Sigmoid colon (tissue), 7 donors: ENCODE data around the gene GSTA4. TPM values are rescaled to one million over a fixed set of nuclear protein-coding genes. Genes with fewer than 3 reads are reported as not detected.
"Not testable (repeated sequence)": the region's sequence is repeated elsewhere in the genome, so short reads cannot be mapped to it uniquely, and the experiment has no call there.

Experiments used
- DNase-seq: peaks from one replicate; pipeline ENCODE4 v3.0.0-alpha.2; 2019
- H3K27ac ChIP-seq, 4 donors: fragments of 200-600 bp; sonication (generic); one replicate each; pipeline ENCODE4 v1.5.1; 2016 to 2019; ENCODE audit warnings: mild to moderate bottlenecking in 1 of 4
- H3K27me3 ChIP-seq, 3 donors: fragments of 200-600 bp; sonication (generic); one replicate each; pipeline ENCODE4 v1.5.1; 2019; ENCODE audit warnings: mild to moderate bottlenecking in 1 of 3
- H3K36me3 ChIP-seq, 4 donors: fragments of 200-600 bp; sonication (generic); one replicate each; pipeline ENCODE4 v1.5.1; 2016 to 2019
- H3K4me1 ChIP-seq, 4 donors: fragments of 200-600 bp; sonication (generic); one replicate each; pipeline ENCODE4 v1.5.1; 2017 to 2019
- H3K4me3 ChIP-seq, 4 donors: fragments of 200-600 bp; sonication (generic); one replicate each; pipeline ENCODE4 v1.5.1; 2017 to 2019; ENCODE audit warnings: mild to moderate bottlenecking in 2 of 4, moderate library complexity in 1 of 4
- H3K9me3 ChIP-seq, 4 donors: fragments of 200-600 bp in 3 of 4; sonication (generic) in 3 of 4; one replicate each; pipeline versions ENCODE4 v1.5.1 to v1.6.1; 2013 to 2019
- EP300 ChIP-seq, 4 donors: sonication (generic); formaldehyde crosslinking; IDR thresholded peaks; one replicate each; pipeline ENCODE4 v1.6.1; 2017; ENCODE audit warnings: antibody characterized with exemption in 4 of 4
- POLR2A ChIP-seq, 2 donors: fragments of 450-650 bp; IDR thresholded peaks; one replicate each; pipeline ENCODE4 v1.6.1; 2016; ENCODE audit warnings: antibody characterized with exemption in 2 of 2, mild to moderate bottlenecking in 2 of 2, moderate library complexity in 2 of 2
- POLR2AphosphoS5 ChIP-seq, 4 donors: sonication (generic); formaldehyde crosslinking; IDR thresholded peaks; one replicate each; pipeline ENCODE4 v1.6.1; 2017; ENCODE audit warnings: antibody characterized with exemption in 4 of 4
- WGBS, 2 donors: extraction: QIAGEN DNeasy Blood & Tissue Kit; methylation state at CpG; one replicate each; pipeline ENCODE4 v1.1.7; 2013; 5-methylcytosine and 5-hydroxymethylcytosine counted together
- intact Hi-C: fragments of 100-400 bp; cut with DNase I; formaldehyde crosslinking; loops from one replicate; pipeline ENCODE4 v1.15.1; 2023
- polyA plus RNA-seq, 3 donors: library from polyadenylated mRNA; stranded (reverse); fragments of 200-250 nt; gene quantifications; one replicate each; pipeline ENCODE4 v1.2.3, GENCODE V29; 2013
- total RNA-seq, 4 donors: library from RNA; depleted of rRNA; stranded (reverse); fragments of >200 nt; gene quantifications; one replicate each; pipeline ENCODE4 v1.1.0, GENCODE V29; 2016
- TF ChIP-seq, protein P1 (sequence below), 4 experiments: fragments of 450-650 bp in 3 of 4; fragments of 200-600 bp in 1 of 4; IDR thresholded peaks; one replicate each; pipeline ENCODE4 v1.5.1; 2016 to 2019; ENCODE audit warnings: antibody characterized with exemption in 4 of 4, mild to moderate bottlenecking in 3 of 4, moderate library complexity in 2 of 4
- donor health status: healthy with polysubstance abuse.
- donor health status: Bipolar disorder and iron deficiency.
- donor health status: healthy.

The GSTA4 gene
- 10 to 100 TPM; 21.0 to 37.0 (median 32.0) TPM for total RNA-seq
- polyA plus RNA-seq: 10 to 100 TPM; 15.6 to 18.0 (median 16.2) TPM

GRCh38 chr6:52995089-52995912 lies at the start of gene GSTA4:
Gene GSTA4, minus strand, starts transcription at chr6:52995284. Its CDS starts 1,041 bp downstream, at chr6:52994243.
- H3K4me1 ChIP-seq: peaks cover 0 to 26% (median 17%) of the 10 kb centered on the region in 4 donors

GRCh38 chr6:53044572-53044971 lies 49.5 kb upstream of the GSTA4 start:
- intact Hi-C loops: no loop called here
- H3K4me1 ChIP-seq: peaks cover 0 to 43% (median 39%) of the 10 kb centered on the region in 4 donors

More at GRCh38 chr6:52995089-52995912, at the start of gene GSTA4:
- Histone ChIP-seq H3K27ac (peak within 1 kb of the TSS; percentile 89 to 96 (median 92)), H3K4me3 (peak within 1 kb of the TSS; percentile 59 to 83 (median 65))
- TF ChIP-seq POLR2A (IDR thresholded peaks at IDR 0.05) (peak; percentile 79 to 85), POLR2AphosphoS5 (IDR thresholded peaks at IDR 0.05) (peak; percentile 83 to 96 (median 93))
- TF ChIP-seq, protein P1, sequence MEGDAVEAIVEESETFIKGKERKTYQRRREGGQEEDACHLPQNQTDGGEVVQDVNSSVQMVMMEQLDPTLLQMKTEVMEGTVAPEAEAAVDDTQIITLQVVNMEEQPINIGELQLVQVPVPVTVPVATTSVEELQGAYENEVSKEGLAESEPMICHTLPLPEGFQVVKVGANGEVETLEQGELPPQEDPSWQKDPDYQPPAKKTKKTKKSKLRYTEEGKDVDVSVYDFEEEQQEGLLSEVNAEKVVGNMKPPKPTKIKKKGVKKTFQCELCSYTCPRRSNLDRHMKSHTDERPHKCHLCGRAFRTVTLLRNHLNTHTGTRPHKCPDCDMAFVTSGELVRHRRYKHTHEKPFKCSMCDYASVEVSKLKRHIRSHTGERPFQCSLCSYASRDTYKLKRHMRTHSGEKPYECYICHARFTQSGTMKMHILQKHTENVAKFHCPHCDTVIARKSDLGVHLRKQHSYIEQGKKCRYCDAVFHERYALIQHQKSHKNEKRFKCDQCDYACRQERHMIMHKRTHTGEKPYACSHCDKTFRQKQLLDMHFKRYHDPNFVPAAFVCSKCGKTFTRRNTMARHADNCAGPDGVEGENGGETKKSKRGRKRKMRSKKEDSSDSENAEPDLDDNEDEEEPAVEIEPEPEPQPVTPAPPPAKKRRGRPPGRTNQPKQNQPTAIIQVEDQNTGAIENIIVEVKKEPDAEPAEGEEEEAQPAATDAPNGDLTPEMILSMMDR (IDR thresholded peaks at IDR 0.05): peak; percentile 71 to 80 (median 74)
- H3K9me3 ChIP-seq, H3K36me3 ChIP-seq, H3K27me3 ChIP-seq: not testable (repeated sequence)
- intact Hi-C loops: loop anchor here (2.0 to 10.0 kb wide), 3 partner anchors 150 to 552 kb away; partner anchors contain the start of genes GCLC and GCM1
- 3 to 9% methylated on average over 32 to 41 of the region's 41 CpGs for WGBS, 2 donors
- peak; percentile 99 for DNase-seq

DNA sequence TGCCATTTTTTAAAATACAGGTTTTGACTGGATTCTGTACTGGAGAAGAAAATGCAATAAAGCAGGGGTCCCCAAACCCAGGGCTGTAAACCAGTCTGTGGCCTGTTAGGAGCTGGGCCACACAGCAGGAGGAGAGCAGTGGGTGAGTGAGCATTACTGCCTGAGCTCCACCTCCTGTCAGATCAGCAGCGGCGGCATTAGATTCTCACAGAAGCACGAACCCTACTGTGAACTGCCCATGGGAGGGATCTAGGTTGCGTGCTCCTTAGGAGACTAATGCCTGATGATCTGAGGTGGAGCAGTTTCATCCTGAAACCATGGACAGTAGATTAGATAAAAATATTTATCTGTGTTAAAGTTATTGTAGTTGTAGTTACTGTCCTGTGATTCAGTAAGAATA lies 49.0 kb upstream of the GSTA4 start:
- intact Hi-C loops: no loop called here
- peak overlapping the region in 3 of 4 donors; percentile 42 to 60 (median 54) for H3K27ac ChIP-seq
- H3K36me3 ChIP-seq: peaks cover 0 to 21% (median 12%) of the 10 kb centered on the region in 4 donors
- H3K27me3 ChIP-seq: no peaks in the 10 kb centered on the region
- no peaks in the 10 kb centered on the region for H3K9me3 ChIP-seq
- peaks cover 0 to 43% (median 39%) of the 10 kb centered on the region in 4 donors for H3K4me1 ChIP-seq
- no peak for DNase-seq
- TF ChIP-seq EP300 (IDR thresholded peaks at IDR 0.05) (no peak), POLR2A (IDR thresholded peaks at IDR 0.05) (no peak), POLR2AphosphoS5 (IDR thresholded peaks at IDR 0.05) (no peak)
- TF ChIP-seq, protein P1 (IDR thresholded peaks at IDR 0.05): no peak
- no peak overlapping the region for H3K4me3 ChIP-seq
- 84 to 90% methylated on average over 4 of the region's 4 CpGs for WGBS, 2 donors

More at GRCh38 chr6:53044572-53044971, 49.5 kb upstream of the GSTA4 start:
- no peak overlapping the region for H3K4me3 ChIP-seq
- H3K9me3 ChIP-seq: no peaks in the 10 kb centered on the region
- no peak for DNase-seq
- WGBS, 2 donors: 67 to 69% methylated on average over 4 of the region's 4 CpGs
- TF ChIP-seq EP300 (IDR thresholded peaks at IDR 0.05): no peak
- TF ChIP-seq, protein P1 (IDR thresholded peaks at IDR 0.05): no peak
- TF ChIP-seq POLR2AphosphoS5 (IDR thresholded peaks at IDR 0.05): no peak
- no peak for TF ChIP-seq POLR2A (IDR thresholded peaks at IDR 0.05)
- peaks cover 0 to 16% (median 12%) of the 10 kb centered on the region in 4 donors for H3K36me3 ChIP-seq
- H3K27me3 ChIP-seq: no peaks in the 10 kb centered on the region
- peak overlapping the region in 2 of 4 donors; percentile 54 to 60 for H3K27ac ChIP-seq

- Histone ChIP-seq H3K4me3 (no peak overlapping the region), H3K4me1 (peaks cover 0 to 43% (median 41%) of the 10 kb centered on the region in 4 donors), H3K27ac (peak overlapping the region in 3 of 4 donors; percentile 42 to 60 (median 54)), H3K27me3 (no peaks in the 10 kb centered on the region), H3K36me3 (peaks cover 0 to 26% (median 12%) of the 10 kb centered on the region in 4 donors), H3K9me3 (no peaks in the 10 kb centered on the region)
- no peak for TF ChIP-seq POLR2AphosphoS5 (IDR thresholded peaks at IDR 0.05)
- TF ChIP-seq POLR2A (IDR thresholded peaks at IDR 0.05): no peak
- TF ChIP-seq, protein P1 (IDR thresholded peaks at IDR 0.05): no peak
- TF ChIP-seq EP300 (IDR thresholded peaks at IDR 0.05): no peak
- DNase-seq: no peak
- intact Hi-C loops: no loop called here
These were observed 48.5 kb upstream of the GSTA4 start for GRCh38 chr6:53043581-53043980.
